GM13976 (cell line): Measurements from ENCODE around the gene SLC12A3.

Experiments used
- DNase-seq: peaks from one replicate; pipeline ENCODE4 v3.0.0; 2012; ENCODE audit warnings: low spot score
- in situ Hi-C: fragments of 300-500 bp; cut with MboI; formaldehyde crosslinking; loops from one replicate; pipeline ENCODE4 v1.12.0; 2022; ENCODE audit warnings: low sequenced_read_pairs, mixed read lengths, inconsistent platforms; ENCODE audit not compliant: unreplicated experiment
- TF ChIP-seq, protein P1 (sequence below): IDR thresholded peaks from 2 replicates; pipeline ENCODE4 v1.5.1; 2012; ENCODE audit warnings: borderline replicate concordance, mild to moderate bottlenecking; ENCODE audit not compliant: insufficient read depth; ENCODE audit errors: extremely low read depth, missing control alignments, control extremely low read depth

Gene SLC12A3

DNA sequence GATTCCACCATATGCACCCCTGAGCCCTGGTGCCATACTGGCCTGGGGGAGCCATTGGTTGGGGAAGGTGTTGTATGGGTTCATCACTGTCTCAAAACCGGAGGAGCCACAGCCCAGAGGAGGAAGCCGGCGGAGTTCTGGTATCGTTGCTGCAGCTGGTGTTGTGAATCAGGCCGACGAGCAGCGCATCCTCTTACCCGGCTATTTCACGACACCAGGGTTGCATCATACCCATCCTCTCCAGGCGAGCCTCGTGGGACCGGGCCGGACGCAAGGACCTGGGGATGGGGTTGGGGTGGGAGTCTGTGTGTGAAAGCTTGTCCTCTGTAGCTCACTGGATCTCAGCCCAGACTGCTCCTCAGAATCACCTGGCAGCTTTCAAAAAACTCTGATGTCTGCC is 6.6 kb upstream of the SLC12A3 start:
- in situ Hi-C loops, result no loop called here
- DNase-seq, result no peak
- TF ChIP-seq, protein P1, sequence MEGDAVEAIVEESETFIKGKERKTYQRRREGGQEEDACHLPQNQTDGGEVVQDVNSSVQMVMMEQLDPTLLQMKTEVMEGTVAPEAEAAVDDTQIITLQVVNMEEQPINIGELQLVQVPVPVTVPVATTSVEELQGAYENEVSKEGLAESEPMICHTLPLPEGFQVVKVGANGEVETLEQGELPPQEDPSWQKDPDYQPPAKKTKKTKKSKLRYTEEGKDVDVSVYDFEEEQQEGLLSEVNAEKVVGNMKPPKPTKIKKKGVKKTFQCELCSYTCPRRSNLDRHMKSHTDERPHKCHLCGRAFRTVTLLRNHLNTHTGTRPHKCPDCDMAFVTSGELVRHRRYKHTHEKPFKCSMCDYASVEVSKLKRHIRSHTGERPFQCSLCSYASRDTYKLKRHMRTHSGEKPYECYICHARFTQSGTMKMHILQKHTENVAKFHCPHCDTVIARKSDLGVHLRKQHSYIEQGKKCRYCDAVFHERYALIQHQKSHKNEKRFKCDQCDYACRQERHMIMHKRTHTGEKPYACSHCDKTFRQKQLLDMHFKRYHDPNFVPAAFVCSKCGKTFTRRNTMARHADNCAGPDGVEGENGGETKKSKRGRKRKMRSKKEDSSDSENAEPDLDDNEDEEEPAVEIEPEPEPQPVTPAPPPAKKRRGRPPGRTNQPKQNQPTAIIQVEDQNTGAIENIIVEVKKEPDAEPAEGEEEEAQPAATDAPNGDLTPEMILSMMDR, result no peak

DNA sequence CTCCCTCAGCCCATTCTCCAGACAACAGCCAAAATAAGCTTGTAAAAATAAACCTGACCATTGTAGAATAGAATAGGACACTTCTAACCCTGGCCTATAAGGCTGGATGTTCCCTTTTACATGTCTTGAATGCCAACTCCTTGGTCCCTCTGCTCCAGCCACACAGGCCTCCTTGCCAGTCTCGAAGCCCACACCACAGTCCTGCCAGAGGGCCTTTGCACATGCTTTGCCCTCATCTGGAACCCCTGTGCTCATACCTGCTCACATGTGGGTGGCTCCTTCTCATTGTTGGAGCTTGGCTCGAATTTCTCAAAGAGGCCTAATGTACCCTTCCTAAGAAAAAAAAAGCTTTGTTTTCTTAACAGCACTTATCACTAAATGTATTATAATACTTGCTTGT is 5.4 kb upstream of the SLC12A3 start:
- TF ChIP-seq, protein P1, result no peak
- no peak for DNase-seq
- in situ Hi-C loops, result loop anchor here (10.0 kb wide), 1 partner anchor 185 kb away; no protein-coding TSS in a partner anchor

DNA sequence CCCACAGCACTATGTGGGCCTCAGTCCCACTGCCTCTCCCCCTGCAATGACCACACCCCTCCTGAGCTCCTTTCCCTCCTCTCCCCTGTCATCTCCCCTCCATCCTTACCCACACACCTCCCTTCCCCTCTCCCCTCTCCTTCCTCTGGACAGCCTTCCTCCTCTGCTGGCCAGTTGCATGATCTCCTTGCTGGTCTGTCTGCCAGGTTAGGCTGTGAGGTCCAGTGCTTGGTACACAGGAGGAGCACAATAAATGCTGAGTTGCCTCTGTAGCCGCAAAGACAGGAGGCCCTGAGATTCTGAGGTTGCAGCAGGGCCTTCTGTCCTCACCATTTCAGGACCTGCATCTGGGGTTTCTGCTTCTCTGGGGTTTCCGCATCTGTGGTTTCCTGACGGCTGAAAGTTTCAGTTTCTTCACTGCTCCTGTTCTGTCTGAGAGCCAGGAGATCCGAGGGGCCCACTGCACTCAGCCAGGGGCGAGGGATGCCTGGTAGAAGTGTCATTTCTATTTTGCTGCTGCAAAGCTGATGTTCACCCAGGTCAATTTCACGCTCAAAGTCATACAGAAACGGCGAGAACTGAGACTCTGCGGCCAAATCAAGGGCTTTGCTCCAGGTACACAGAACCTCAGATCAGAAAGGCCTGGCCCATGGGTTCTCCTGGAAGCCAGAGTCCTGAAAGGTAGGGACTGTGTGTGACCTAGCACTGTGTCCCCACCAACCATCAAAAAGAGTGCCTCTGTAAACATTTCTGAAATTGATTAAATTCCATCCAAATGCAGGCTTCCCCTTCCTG is 4.6 kb upstream of the SLC12A3 start:
- TF ChIP-seq, protein P1, result no peak
- in situ Hi-C loops, result loop anchor here (10.0 kb wide), 1 partner anchor 184 kb away; no protein-coding TSS in a partner anchor
- peak; percentile 78 for DNase-seq

DNA sequence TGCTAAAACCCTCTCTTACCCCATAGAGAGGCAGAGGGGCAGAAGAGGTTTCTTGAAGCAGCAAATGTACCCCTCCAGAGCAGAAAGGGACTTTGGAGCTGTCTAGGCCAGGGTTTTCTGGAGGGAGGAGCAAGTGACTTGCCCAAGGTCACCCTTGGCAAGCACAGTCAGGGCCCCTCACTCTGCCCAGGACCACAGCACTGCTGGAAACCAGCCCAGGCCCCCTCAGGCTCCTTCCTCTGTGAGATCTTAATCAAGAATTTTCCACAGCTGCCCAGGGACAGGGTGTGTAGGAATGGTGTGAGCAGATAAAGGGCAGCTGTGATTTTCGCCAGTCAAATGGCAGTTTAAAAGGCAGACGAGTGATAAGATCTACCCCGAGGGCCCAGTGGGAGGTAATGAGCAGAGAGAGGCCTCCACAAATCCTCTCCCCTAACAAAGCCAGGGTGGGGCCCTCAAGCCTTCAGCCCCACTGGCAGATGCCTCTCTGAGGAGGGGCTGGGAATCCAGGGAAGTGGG is 3.9 kb upstream of the SLC12A3 start:
- in situ Hi-C loops, result loop anchor here (10.0 kb wide), 1 partner anchor 184 kb away; no protein-coding TSS in a partner anchor
- DNase-seq, result no peak
- TF ChIP-seq, protein P1, result no peak

DNA sequence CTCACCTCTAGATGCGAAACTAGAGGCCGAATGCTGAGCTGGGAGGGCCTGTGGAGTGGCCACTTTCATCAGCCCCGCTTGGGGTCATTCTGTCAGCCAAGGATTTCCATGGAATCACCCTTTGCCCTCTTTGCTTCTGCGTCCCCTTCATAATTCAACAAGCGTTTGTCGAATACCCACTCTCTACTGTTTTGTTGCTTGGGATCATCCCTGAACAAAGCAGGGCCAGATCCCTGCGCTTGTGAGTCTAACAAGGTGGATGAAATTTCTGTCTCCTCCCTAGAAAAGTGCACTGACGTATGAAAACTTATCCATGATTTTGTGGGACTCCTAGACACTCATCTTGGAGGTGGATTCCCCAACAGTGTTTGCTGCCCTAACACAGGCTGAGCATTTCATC is 3.3 kb upstream of the SLC12A3 start:
- in situ Hi-C loops, result loop anchor here (10.0 kb wide), 1 partner anchor 183 kb away; no protein-coding TSS in a partner anchor
- no peak for DNase-seq
- TF ChIP-seq, protein P1, result no peak

DNA sequence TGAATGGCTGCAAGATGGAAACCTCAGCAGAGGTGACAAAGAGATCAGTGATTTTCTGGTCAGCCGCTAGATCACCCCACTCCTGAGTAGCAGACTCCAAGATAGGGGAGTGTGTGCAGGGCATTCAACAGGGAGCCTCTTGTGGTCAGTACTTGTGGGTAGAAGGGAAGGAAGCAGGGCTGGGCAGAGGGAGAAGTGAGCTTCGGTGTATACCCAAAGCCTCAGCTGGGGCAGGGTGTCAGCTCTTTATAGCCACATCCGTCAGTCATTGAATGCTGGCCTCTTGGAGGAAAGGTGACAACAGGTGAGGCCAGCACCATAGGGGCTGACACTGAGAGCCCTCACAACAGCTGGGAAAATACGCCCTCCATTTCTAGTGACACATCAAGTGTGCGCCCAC is 2.2 kb upstream of the SLC12A3 start:
- no peak for DNase-seq
- TF ChIP-seq, protein P1, result no peak
- in situ Hi-C loops, result loop anchor here (10.0 kb wide), 1 partner anchor 182 kb away; no protein-coding TSS in a partner anchor
